ES-I3 (cell line): Measurements from ENCODE around the gene IRF7.

ENCODE experiments used
- H3K36me3 ChIP-seq: 2 replicates; pipeline ENCODE4 v1.6.1; 2013; ENCODE audit warnings: mild to moderate bottlenecking, low read length, control low read depth, moderate library complexity; ENCODE audit not compliant: insufficient read depth
- H3K4me1 ChIP-seq: 2 replicates; pipeline ENCODE4 v1.6.1; 2013; ENCODE audit warnings: mild to moderate bottlenecking, control low read depth, low read length; ENCODE audit not compliant: insufficient read depth
- H3K9ac ChIP-seq: 2 replicates; pipeline ENCODE4 v1.6.1; 2013; ENCODE audit warnings: low read depth, mild to moderate bottlenecking, low read length, moderate library complexity
- H3K9me3 ChIP-seq: 2 replicates; pipeline ENCODE4 v1.6.1; 2013; ENCODE audit warnings: mild to moderate bottlenecking, low read length, moderate library complexity; ENCODE audit not compliant: control insufficient read depth, insufficient read depth

Gene IRF7

DNA sequence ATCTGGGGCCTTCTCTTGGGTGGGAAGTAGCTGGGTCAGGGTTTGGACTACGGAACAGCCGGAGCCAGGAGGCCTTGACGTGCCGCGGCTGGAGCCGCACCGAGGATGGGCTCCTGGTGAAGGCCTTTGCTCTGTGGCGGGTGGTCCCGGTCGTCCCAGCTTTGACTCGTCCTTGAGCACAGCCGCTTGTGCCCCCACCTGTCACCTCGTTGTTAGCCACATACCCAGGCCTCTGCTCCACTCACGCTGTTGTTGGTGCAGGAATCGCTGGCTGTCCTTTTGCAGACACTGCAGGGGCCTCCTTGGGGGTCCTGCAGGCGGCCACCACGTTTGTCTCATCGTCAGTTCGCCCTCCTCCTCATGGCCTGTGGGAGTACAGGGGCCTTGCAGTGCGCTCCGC lies 22.4 kb downstream of the IRF7 start:
- Histone ChIP-seq H3K36me3 (peaks cover 16% of the 10 kb centered on the region), H3K4me1 (no peaks in the 10 kb centered on the region), H3K9ac (no peak overlapping the region), H3K9me3 (no peaks in the 10 kb centered on the region)

DNA sequence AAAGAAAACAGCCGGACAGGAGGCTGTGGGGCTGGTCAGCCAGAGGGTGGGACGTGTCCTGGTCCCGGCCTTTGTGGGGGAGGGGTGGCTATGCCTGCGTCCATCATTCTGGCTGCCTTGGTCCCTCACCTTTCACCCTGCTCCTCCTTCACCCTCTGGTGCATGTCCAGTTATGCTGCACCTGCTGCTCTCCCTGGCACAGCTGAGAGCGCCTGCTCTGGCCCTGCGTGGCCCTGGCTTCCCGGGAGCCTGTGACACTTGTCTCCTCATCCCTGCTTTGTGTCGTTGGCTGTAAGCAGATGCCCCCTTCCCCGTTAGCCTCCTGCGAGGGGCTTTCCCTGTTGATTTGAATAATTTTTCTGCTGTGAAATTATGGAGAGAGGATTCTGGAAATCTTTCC lies 22.8 kb downstream of the IRF7 start:
- Histone ChIP-seq H3K9me3 (no peaks in the 10 kb centered on the region), H3K4me1 (no peaks in the 10 kb centered on the region), H3K36me3 (peaks cover 18% of the 10 kb centered on the region), H3K9ac (no peak overlapping the region)

DNA sequence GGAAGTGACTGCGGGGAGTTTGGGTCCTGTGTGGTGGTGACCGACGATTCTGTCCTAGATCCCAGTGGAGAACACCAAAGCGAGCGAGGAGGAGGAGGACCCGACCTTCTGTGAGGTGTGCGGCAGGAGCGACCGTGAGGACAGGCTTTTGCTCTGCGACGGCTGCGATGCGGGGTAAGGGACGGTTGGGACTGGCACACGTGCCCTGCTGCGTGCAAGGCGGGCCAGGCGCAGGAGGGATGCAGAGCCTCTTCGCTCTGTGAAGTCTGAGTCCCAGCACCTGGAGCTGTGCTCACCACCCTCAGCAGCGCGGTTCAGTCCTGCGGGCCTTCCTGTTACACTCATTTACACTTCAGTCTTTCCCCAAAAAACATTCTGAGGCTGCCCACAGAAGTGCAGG lies 23.2 kb downstream of the IRF7 start:
- Histone ChIP-seq H3K9ac (no peak overlapping the region), H3K4me1 (no peaks in the 10 kb centered on the region; the same call in 1 of the 2 replicates), H3K36me3 (peaks cover 22% of the 10 kb centered on the region), H3K9me3 (no peaks in the 10 kb centered on the region)

DNA sequence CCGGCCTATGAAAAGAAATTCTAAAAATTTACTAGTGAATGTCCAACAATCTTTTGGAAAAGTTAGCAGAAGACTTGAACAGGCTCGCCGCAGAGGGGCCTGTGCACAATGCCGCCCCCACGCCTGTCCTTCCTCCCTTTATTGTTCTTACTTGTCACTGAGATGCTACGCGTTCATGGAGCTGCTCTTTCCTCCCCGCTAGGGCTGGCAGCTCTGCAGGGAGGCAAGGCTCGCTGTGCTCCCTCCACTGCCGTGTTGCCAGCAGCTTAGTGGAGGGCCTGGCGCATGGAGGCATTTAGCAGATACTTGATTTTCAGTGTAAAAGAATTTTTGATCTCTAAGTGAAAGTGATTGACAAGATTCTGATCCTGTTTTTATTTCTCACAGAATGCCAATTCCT lies 24.8 kb downstream of the IRF7 start:
- Histone ChIP-seq H3K9me3 (no peaks in the 10 kb centered on the region), H3K9ac (no peak overlapping the region), H3K4me1 (no peaks in the 10 kb centered on the region; the same call in 1 of the 2 replicates), H3K36me3 (peaks cover 23% of the 10 kb centered on the region)

DNA sequence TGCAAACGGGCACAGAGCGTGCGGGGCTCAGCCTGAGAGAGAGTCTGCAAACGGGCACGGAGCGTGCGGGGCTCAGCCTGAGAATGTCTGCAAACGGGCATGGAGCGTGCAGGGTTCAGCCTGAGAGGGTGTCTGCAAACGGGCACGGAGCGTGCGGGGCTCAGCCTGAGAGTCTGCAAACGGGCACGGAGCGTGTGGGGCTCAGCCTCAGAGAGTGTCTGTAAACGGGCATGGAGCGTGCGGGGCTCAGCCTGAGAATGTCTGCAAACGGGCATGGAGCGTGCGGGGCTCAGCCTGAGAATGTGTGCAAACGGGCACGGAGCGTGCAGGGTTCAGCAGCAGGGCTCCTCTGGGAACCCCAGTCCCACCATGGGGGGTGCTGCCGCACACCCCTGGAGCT lies 26.0 kb downstream of the IRF7 start:
- Histone ChIP-seq H3K36me3 (peaks cover 21% of the 10 kb centered on the region), H3K9me3 (no peaks in the 10 kb centered on the region), H3K4me1 (no peaks in the 10 kb centered on the region; the same call in 1 of the 2 replicates), H3K9ac (no peak overlapping the region)

DNA sequence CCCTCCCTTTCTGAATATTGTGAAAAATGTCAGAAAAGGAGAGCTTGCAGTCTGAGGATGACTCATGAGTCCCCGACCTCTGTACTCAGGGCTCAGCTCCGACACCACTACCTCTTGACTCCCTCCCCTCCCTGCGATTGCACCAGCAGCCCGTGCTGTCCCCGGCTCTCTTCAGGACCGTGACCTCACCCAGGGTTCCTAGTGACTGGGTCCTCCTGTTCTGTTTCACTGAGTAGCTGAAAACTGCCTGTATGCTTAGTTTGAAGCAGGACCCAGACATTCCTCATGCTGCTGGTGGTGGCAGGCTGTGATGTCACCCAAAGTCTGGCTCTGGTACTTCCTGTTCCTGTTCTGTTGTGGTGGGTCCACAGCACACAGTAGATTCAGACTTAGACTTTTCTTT lies 27.8 kb downstream of the IRF7 start:
- Histone ChIP-seq H3K9me3 (no peaks in the 10 kb centered on the region), H3K9ac (no peak overlapping the region), H3K4me1 (no peaks in the 10 kb centered on the region; the same call in 1 of the 2 replicates), H3K36me3 (peaks cover 9% of the 10 kb centered on the region)

DNA sequence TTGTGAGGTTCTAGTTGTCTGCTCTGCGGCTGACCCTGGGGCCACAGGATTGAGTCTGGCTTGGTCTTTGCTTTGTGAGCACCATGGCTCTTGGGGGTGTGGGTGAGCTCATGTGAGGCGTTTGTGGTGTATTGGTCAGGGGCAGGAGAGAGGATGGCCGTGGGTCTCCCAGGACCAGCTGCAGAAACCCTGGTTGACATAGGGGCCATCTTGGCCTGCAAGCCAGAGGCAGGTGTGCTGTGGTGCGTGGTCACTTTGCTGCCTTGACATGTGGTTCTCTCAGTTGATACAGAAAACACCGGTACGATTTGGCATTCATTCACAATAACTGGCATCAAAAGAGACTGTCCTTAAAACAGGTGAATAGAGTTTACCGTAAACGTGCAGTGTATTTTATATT lies 28.2 kb downstream of the IRF7 start:
- Histone ChIP-seq H3K9me3 (no peaks in the 10 kb centered on the region), H3K36me3 (peaks cover 8% of the 10 kb centered on the region), H3K9ac (no peak overlapping the region), H3K4me1 (no peaks in the 10 kb centered on the region; the same call in 1 of the 2 replicates)

DNA sequence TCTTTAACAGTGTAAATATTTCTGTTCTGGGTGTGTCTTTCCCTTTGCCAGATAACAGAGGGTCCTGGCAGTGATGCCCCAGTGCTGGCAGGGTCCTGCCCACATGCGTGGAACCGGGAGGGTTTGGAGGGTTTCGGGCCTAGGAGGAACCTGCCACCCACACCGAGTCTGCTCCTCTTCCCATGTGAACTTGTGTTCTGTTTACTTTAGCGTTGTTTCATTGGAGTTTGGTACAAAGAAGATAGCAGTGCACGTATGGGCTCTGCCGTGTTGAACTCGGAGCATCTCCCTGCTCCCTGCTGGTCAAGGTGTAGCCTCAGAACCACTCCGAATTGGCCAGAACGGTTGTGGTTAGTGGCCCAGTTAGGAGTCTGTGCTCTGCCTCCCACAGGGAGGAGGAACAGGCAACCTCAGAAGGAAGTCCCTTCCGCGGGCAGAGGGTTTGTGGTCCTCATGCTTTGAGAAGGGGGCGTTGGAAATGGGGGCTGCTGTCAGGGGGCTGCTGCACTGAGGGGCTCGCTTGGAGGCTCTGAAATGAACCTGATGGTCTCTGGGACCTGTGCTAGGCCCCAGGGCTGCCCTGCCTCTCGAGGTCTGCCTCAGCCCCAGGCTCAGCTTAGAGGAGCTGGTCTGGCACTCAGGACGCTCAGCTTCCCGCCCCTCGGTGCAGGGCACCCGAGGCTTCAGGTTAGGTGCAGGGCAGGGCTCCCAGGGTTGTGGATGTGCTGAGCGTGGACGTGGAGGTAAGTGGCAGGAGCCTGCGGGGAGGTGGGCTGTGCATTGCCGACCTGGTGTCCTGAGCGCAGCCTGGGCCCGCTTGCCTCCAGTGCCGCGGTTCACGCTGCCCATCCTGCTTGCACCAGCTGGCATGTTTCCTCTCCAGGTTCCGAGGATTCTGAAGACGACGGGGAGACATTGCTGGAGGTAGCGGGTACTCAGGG lies 29.1 kb downstream of the IRF7 start:
- Histone ChIP-seq H3K9ac (no peak overlapping the region), H3K36me3 (peaks cover 13% of the 10 kb centered on the region), H3K9me3 (no peaks in the 10 kb centered on the region), H3K4me1 (no peaks in the 10 kb centered on the region; the same call in 1 of the 2 replicates)

DNA sequence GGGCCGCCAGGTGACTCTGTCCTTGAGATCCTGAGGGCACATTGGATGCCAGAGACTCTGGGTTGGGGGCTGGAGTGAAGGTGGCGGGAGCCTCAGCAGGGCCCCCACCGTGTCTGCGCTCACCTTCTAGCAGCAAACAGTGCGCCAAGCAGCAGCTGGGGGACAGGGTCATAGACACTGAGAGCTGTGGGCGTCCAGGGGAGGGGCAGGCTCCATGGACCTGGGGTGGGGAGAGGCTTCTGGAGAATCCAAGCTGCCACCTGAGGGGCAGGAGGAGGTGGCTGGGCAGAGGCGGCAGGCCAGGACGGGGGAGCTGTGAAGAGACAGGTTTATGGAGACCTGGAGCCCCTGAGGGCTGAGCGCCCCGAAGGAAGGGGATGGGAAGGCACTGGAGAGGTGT lies 31.5 kb downstream of the IRF7 start:
- no peaks in the 10 kb centered on the region for H3K9me3 ChIP-seq
- H3K4me1 ChIP-seq: no peaks in the 10 kb centered on the region; the same call in 1 of the 2 replicates
- peaks cover 14% of the 10 kb centered on the region for H3K36me3 ChIP-seq
- H3K9ac ChIP-seq: no peak overlapping the region

DNA sequence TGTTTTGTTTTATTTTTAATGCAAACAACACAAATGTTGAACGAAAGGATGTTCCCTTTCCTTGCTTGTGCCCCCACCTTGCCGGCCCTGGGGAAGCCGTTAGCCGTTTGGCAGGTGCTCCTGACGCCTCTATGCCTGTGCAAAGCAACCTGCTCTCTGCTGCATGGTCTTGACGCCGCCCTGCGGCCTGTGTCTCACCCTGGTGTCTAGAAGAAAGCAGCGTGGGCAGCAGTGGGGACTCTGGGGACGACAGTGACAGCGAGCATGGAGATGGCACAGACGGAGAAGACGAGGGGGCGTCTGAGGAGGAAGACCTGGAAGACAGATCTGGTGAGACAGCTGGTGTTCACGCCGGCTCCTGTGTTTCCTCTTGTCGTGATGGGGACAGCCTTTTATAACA lies 34.0 kb downstream of the IRF7 start:
- H3K4me1 ChIP-seq: peaks cover 11% of the 10 kb centered on the region
- peaks cover 6% of the 10 kb centered on the region for H3K36me3 ChIP-seq
- no peak overlapping the region for H3K9ac ChIP-seq
- H3K9me3 ChIP-seq: no peaks in the 10 kb centered on the region

DNA sequence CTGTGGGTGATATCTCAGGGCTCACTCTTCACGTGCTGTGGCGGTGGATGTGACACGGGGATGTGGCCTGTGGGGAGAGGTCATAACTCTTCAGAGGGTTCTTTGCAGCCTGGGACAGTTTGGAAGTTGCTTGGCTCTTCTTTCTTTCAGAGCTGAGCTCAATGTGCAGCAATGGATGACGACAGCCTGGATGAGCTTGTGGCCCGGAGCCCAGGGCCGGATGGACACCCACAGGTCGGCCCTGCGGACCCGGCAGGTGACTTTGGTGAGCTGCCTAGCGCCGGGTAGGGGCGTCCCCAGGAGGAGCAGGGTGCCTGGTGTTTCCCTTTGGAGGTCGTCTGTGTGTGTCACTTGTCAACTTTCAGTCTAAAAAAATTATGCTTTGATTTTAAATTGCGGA lies 34.4 kb downstream of the IRF7 start:
- Histone ChIP-seq H3K4me1 (peaks cover 11% of the 10 kb centered on the region), H3K36me3 (peaks cover 6% of the 10 kb centered on the region), H3K9ac (no peak overlapping the region), H3K9me3 (no peaks in the 10 kb centered on the region)

DNA sequence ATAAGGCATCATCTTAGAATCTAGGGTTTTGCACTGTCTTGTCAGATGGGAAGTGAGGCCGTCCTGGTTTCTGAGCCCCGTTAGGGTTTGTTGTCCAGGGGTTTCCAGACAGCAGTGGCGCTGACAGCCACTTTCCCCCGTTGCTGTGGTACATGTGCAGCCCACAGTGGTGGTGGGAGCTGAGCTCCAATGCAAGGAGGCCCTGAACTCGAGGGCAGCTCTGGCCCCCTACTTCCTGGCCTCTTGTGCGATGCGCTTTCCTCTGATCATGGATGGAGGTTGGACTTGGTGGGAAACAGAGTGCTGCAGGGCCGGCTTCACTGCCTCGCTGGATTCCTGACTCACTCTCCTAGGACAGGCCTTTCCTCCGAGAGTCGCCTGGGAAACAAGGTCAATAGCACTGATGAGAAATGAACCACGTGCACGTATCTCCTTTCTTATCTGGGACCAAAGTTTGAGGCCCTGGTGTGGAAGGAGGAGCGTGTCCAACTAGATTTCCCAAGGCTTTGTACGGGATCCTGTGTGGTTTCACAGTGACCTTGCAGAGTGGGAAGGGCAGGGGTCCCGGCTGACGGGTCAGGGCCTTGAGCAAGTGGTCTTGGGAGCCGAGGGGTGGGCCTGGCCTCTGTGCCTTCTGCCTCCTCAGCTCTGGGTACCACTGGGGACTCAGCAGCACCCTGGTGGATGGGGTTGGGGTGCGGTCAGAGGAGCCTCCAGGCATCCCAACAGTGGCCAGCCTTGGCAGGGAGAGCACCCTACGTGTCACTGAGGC lies 35.7 kb downstream of the IRF7 start:
- Histone ChIP-seq H3K9me3 (no peaks in the 10 kb centered on the region), H3K4me1 (peaks cover 11% of the 10 kb centered on the region), H3K36me3 (peaks cover 6% of the 10 kb centered on the region), H3K9ac (no peak overlapping the region)

DNA sequence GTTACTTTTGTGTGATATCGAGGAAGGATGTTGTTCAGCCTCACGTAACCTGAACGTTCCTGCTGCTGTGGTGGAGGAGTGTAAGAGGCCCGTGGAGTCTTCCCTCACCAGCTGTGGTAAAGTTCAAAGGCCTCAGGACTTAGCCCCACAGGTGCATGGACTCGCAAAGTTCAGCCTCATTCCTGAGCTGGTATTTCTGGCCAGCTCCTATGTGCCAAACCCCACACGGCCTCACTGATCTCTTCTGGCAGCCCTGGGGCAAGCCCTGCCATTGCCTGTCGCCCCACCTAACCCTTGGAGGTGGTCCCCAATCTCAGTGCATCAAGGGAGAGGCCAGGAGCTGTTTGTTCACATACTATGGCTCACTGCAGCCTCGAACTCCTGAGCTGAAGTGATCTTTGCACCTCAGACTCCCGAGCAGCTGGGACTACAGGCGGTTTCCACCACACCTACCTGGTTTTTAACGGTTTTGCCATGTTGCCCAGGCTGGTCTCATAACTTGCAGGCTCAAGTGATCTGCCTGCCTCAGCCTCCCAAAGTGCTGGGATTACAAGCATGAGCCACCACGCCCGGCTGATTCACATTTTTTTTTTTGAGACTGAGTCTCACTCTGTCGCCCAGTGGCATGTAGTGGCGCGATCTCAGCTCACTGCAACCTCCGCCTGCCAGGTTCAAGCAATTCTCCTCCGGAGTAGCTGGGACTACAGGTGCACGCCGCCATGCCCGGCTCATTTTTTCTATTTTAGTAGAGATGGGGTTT lies 37.3 kb downstream of the IRF7 start:
- Histone ChIP-seq H3K36me3 (peaks cover 6% of the 10 kb centered on the region), H3K9me3 (no peaks in the 10 kb centered on the region), H3K9ac (no peak overlapping the region; the same call in none of the 2 replicates), H3K4me1 (peaks cover 11% of the 10 kb centered on the region)

DNA sequence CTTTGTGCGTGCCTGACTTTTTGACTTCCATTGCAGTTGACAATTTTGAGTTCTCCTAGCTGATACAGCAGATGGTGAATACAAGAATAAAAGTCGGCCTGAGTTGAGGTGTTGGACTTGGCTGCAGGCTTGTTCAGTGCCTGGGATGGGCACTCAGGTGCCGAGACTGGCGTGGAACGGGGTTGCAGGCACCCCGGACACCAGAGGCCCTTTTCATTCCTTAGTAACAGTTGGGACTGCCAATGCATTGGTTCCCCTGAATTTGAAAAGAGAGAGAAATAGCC lies 38.2 kb downstream of the IRF7 start:
- Histone ChIP-seq H3K9ac (peak overlapping the region; percentile 60), H3K36me3 (peaks cover 6% of the 10 kb centered on the region), H3K9me3 (no peaks in the 10 kb centered on the region), H3K4me1 (peaks cover 11% of the 10 kb centered on the region)
